IPS-NIHi7 (cell line): ENCODE data around the gene ATP8A2.
"Not testable (repeated sequence)": the region's sequence is repeated elsewhere in the genome, so short reads cannot be mapped to it uniquely, and the experiment has no call there.

Source experiments
- DNase-seq: peaks from one replicate; pipeline ENCODE4 v3.0.0; 2012; ENCODE audit warnings: mixed read lengths; ENCODE audit errors: extremely low spot score

ATP8A2 gene

DNA sequence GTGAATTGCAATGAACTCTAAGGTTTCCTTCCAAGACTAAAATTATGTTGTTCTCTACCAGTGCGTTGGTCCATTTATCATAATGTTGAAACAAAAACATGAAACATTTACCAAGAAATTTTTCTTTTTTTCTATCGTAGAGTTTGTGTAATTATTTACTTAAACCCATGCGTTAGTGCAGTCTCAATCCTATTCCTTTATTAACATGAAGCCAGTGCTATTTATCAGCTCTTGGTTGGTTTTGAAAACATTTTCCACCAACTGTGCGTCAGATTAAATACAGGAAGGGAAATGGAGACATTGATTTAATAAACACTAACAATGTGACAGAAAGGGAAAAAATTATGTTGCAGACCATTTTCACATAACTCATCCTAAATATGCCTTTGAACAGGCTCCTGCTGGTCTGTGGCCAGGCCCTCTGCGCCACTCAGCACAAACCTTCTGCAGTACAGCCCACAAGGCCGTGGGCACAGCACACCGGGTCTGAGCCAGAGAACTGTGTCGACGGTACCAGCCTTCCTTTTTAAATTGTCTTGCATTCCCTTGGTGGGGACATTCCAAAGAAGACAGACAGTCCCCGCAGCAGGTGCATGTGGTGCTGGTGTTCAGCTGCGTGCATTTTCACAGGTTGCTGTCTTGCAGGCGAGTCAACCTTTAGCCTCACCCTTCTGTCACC, 544.2 kb downstream of the ATP8A2 start:
- no peak for DNase-seq

DNA sequence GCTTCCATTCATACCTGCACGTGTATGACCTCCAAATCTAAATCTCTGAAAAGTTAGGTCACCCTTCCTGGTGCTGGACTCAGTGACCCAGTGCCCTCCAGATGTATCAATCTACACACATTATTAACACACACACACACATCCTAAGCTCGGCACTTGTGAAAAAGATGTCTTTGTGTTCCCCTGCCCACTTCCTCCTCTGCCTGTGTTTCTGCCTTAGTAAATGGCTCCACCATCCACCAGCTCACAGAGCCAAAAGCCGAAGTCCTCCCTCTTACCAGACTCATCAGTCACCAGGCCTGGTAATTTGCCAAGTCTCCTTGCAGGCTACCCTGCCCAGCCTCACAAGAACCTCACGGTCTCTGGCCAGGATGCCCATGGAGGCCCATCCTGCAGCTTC, 548.5 kb downstream of the ATP8A2 start:
- no peak for DNase-seq

DNA sequence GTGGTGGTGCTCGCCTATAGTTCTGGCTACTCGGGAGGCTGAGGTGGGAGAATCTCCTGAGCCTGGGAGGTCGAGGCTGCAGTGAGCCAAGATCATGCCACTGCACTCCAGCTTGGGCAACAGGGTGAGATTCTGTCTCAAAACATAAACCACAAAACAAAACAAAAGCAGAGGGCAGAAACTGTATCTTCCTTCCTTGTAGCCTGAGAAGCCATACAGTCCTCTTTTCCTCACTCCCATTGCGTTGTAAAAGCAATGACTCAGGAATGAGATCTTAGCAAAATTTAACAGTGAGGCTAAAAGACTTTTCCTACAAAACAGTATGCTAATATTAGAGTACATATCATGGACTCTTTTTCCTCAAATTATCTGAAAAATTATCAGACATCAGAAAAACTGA, 549.2 kb downstream of the ATP8A2 start:
- no peak for DNase-seq

- DNase-seq: no peak
These were observed 550.6 kb downstream of the ATP8A2 start for GRCh38 chr13:25922376-25922775.

- DNase-seq: no peak
These were observed 551.7 kb downstream of the ATP8A2 start for GRCh38 chr13:25923217-25924085.

- no peak for DNase-seq
These were observed 555.6 kb downstream of the ATP8A2 start for GRCh38 chr13:25927363-25927762.

DNA sequence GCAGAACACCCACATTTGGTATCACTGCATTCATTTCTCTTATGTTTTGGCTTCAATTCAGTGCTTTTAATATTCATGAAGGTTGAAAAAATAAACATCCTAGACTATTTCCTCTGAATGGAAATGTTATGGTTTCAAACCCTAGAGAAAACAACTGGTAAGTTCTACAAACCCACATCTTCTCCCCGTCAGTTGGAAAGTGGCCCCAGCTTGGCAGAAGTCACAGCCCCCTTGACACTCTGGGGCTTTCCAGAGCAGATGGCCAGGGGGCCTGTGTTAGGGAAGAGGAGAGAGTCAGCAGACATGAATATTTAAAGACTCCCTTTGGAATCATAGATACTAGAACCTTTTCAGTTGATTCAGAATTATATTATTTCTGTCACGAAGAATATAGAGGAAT, 556.2 kb downstream of the ATP8A2 start:
- DNase-seq: no peak

DNA sequence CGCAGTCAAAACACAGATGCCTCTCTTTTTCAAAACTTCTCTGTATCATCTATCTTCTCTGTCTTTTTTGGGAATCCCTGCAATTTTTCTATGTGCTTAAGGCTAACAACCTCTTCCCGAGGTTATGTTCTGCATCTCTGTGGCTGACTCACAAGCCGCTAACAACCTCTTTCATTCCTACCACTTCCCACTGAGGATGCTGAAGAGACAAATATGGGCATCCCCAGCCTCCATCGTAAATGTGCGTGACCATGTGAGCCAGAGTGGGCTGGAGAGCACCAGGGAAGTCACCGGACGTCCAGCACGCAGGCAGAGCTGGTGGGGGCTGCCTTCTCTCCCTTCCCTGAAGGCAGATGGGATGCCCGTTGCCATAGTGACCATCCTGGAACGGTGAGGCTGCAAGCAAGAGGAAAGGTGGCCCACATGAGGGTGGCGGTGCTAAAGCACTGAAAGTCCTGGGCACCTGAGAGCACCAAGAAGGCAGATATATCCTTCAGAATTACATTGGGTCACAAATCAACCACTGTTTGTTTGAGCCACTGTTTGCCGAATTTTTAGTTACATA, 557.2 kb downstream of the ATP8A2 start:
- no peak for DNase-seq

DNA sequence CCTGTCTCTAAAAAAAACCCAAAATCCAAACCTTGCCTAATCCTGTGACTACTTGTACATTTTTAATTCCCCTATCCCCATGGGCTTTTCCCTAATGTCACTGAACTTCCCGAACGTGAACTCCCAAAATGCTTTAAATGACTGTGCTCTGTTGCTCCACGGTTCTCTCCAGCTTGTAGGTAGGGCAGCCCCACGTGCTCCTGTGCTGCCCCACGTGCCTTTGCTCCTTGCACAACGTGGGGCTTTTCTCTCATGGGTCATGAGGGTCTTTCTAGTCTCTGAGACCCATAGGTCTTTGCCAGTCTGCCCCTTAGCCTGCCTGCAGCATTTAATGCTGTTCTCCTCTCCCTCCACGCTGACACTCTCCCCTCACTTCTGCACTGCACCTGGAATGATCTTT, 558.0 kb downstream of the ATP8A2 start:
- no peak for DNase-seq

DNA sequence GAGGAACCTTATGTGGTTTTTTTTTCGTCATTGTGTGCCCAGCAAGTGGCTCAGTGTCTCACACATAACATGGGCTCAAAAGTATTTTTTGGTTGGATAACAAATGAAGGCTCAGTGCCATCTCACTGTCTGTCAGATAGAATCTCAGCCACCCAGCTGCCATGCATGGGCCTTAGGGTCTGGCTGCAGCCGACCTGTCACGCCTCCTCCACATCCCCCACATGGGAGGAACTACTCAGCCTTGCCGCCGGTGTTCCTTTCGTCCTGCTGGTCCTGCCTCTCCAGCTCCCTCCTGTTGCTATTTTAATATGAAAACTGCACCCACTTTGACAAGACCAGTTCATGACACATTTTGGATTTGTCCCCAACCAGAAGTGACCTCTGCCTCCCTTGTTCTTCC, 558.9 kb downstream of the ATP8A2 start:
- DNase-seq: no peak

GRCh38 chr13:25932365-25932764, 560.6 kb downstream of the ATP8A2 start:
- DNase-seq: no peak

DNA sequence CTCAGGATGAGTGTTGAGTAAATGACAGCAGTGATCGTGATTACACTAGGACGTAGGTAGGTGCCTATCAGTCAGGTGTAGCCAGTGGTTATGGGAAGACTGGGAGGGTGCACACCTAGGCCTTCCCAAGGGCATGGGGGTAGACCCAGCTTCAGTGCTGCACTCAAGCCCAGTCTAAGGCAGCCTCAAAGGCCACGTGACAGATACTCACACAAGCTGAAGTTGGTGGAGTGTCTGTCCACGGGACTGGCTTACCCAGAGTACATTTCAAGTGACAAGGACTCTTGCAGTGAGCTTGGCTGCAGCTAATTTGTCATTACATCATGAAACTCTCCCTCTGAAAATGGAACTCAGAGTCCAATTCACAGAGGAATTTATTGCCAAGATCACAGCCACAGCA, 561.7 kb downstream of the ATP8A2 start:
- no peak for DNase-seq

GRCh38 chr13:25934127-25934526, 562.4 kb downstream of the ATP8A2 start:
- DNase-seq: no peak

GRCh38 chr13:25939961-25940687, 568.4 kb downstream of the ATP8A2 start:
- no peak for DNase-seq

GRCh38 chr13:25943081-25943480, 571.3 kb downstream of the ATP8A2 start:
- no peak for DNase-seq

GRCh38 chr13:25943658-25944057, 571.9 kb downstream of the ATP8A2 start:
- no peak for DNase-seq

DNA sequence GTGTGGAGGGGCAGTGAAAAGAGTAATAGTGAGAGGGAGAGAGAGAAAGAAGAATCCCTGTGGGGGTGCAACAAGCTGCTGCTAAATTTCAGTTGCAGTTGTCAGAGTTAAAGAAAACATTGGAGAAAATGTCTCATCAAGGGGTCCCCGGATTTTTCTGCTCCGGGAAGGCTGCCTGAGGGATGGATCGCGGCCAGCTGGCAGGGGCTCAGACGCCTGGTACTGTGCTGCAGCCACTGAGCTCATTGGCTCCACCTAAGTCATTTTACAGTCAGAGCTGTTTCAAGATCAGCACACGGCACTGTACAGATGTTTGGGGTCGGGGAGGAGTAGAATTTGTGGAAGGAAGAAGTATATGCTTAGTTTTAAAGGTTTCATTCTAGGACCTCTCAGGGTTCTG, 573.8 kb downstream of the ATP8A2 start:
- DNase-seq: no peak

- no peak for DNase-seq
These were observed 574.5 kb downstream of the ATP8A2 start for GRCh38 chr13:25946321-25946720.

GRCh38 chr13:25948910-25949309, 577.1 kb downstream of the ATP8A2 start:
- DNase-seq: no peak

- no peak for DNase-seq
These were observed 580.1 kb downstream of the ATP8A2 start for GRCh38 chr13:25951831-25952230.

- DNase-seq: not testable (repeated sequence)
These were observed 582.3 kb downstream of the ATP8A2 start for GRCh38 chr13:25954080-25954479.

DNA sequence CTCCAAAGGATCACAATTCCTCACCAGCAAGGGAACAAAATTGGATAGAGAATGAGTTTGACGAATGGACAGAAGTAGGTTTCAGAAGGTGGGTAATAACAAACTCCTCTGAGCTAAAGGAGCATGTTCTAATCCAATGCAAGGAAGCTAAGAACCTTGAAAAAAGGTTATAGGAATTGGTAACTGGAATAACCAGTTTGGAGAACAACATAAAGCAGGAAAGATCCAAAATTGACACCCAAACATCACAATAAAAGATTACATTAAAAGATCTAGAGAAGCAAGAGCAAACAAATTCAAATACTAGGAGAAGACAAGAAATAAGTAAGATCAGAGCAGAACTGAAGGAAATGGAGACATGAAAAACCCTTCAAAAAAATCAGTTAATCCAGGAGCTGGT, 583.2 kb downstream of the ATP8A2 start:
- DNase-seq: not testable (repeated sequence)
